IMR-90 (cell line): Measurements from ENCODE around the gene TMEM19. TPM values are rescaled to one million over a fixed set of nuclear protein-coding genes. Genes with fewer than 3 reads are reported as not detected.

Experiments
- ATAC-seq: fragments of 200-7000 bp; cut with Tn5 transposase; 2 replicates; pipeline ENCODE4 v1.9.1; 2020; ENCODE audit warnings: low read depth, mild to moderate bottlenecking, moderate library complexity
- BruUV-seq: library from RNA; stranded (reverse); fragments of 400-500 nt; replicated peaks from 2 replicates; lab custom pipeline; 2021; lab: Mats Ljungman, UMichigan
- CTCF ChIA-PET: fragments of 300-600 bp; formaldehyde crosslinking; extraction: SDS; loops from one replicate; lab custom pipeline; 2021; ENCODE audit warnings: antibody characterized with exemption; lab: Yijun Ruan, JAX
- POLR2A ChIA-PET: fragments of 300-600 bp; sonication (Branson Sonifier 250); formaldehyde crosslinking; loops from one replicate; lab custom pipeline; 2022; ENCODE audit warnings: antibody characterized with exemption; ENCODE audit not compliant: unreplicated experiment; lab: Charles Lee
- DNase-seq: peaks from one replicate; pipeline ENCODE4 v3.0.0; 2013
- H2AFZ ChIP-seq: replicated peaks from 2 replicates; pipeline ENCODE3; 2013; ENCODE audit warnings: low read length, mild to moderate bottlenecking; ENCODE audit not compliant: poor library complexity
- H2AK5ac ChIP-seq: 2 replicates; pipeline ENCODE4 v1.6.1; 2013; ENCODE audit warnings: low read depth, low read length, inconsistent platforms
- H2AK9ac ChIP-seq: replicated peaks from 2 replicates; pipeline ENCODE3; 2013; ENCODE audit warnings: mild to moderate bottlenecking, low read depth, low read length, moderate library complexity; ENCODE audit not compliant: poor library complexity
- H2BK120ac ChIP-seq: 2 replicates; pipeline ENCODE4 v1.6.1; 2013; ENCODE audit warnings: low read depth, low read length, inconsistent platforms
- H2BK15ac ChIP-seq: 3 replicates; pipeline ENCODE4 v1.6.1; 2013; ENCODE audit warnings: low read depth, low read length, inconsistent platforms
- H2BK20ac ChIP-seq: 2 replicates; pipeline ENCODE4 v1.6.1; 2013; ENCODE audit warnings: low read depth, mild to moderate bottlenecking, inconsistent platforms, low read length, moderate library complexity
- H2BK5ac ChIP-seq: 2 replicates; pipeline ENCODE4 v1.6.1; 2013; ENCODE audit warnings: mild to moderate bottlenecking, low read depth, low read length, inconsistent platforms; ENCODE audit not compliant: poor library complexity, severe bottlenecking
- H3K14ac ChIP-seq: replicated peaks from 2 replicates; pipeline ENCODE4 v1.6.1; 2013; ENCODE audit warnings: low read depth, low read length, inconsistent platforms
- H3K18ac ChIP-seq: 2 replicates; pipeline ENCODE4 v1.6.1; 2013; ENCODE audit warnings: low read depth, low read length, control low read depth
- H3K23ac ChIP-seq: 2 replicates; pipeline ENCODE4 v1.6.1; 2013; ENCODE audit warnings: low read depth, low read length, inconsistent platforms
- H3K27ac ChIP-seq: 2 replicates; pipeline ENCODE4 v1.5.1; 2013; ENCODE audit warnings: mild to moderate bottlenecking, control low read depth, low read length; ENCODE audit not compliant: insufficient read depth
- H3K27me3 ChIP-seq: 2 replicates; pipeline ENCODE4 v1.6.1; 2013; ENCODE audit warnings: low read length; ENCODE audit not compliant: control insufficient read depth, insufficient read depth
- H3K36me3 ChIP-seq: 2 replicates; pipeline ENCODE4 v1.6.1; 2013; ENCODE audit warnings: low read length, mixed read lengths; ENCODE audit not compliant: control insufficient read depth, insufficient read depth
- H3K4ac ChIP-seq: 2 replicates; pipeline ENCODE4 v1.6.1; 2013; ENCODE audit warnings: low read depth, low read length, inconsistent platforms
- H3K4me1 ChIP-seq: 2 replicates; pipeline ENCODE4 v1.6.1; 2013; ENCODE audit warnings: low read length, mixed read lengths; ENCODE audit not compliant: control insufficient read depth, insufficient read depth
- H3K4me2 ChIP-seq: 2 replicates; pipeline ENCODE4 v1.6.1; 2013; ENCODE audit warnings: low read depth, mild to moderate bottlenecking, control low read depth, low read length, moderate library complexity
- H3K4me3 ChIP-seq: 2 replicates; pipeline ENCODE4 v1.5.1; 2013; ENCODE audit warnings: low read depth, mild to moderate bottlenecking, control low read depth, low read length, moderate library complexity; ENCODE audit not compliant: insufficient read depth
- H3K56ac ChIP-seq: 2 replicates; pipeline ENCODE4 v1.6.1; 2013; ENCODE audit warnings: low read length, inconsistent platforms; ENCODE audit not compliant: insufficient read depth; ENCODE audit errors: extremely low read depth
- H3K79me1 ChIP-seq, 2 experiments: 2 replicates each; pipeline ENCODE4 v1.6.1; 2013; ENCODE audit warnings: low read length in 2 of 2, inconsistent platforms in 1 of 2, low read depth in 1 of 2
- H3K9ac ChIP-seq: 2 replicates; pipeline ENCODE4 v1.6.1; 2013; ENCODE audit warnings: low read depth, low read length, control low read depth
- H3K9me1 ChIP-seq: 2 replicates; pipeline ENCODE4 v1.6.1; 2013; ENCODE audit warnings: low read length, inconsistent platforms; ENCODE audit not compliant: insufficient read depth
- H3K9me3 ChIP-seq: 2 replicates; pipeline ENCODE4 v1.6.1; 2013; ENCODE audit warnings: low read length; ENCODE audit not compliant: control insufficient read depth, insufficient read depth
- H4K20me1 ChIP-seq: 2 replicates; pipeline ENCODE4 v1.6.1; 2013; ENCODE audit warnings: low read length, inconsistent platforms; ENCODE audit not compliant: insufficient read depth
- H4K5ac ChIP-seq: 2 replicates; pipeline ENCODE4 v1.6.1; 2013; ENCODE audit warnings: mild to moderate bottlenecking, low read depth, low read length, control low read depth
- H4K8ac ChIP-seq, 2 experiments: 2 replicates each; pipeline ENCODE4 v1.6.1; 2013; ENCODE audit warnings: low read depth in 2 of 2, low read length in 2 of 2, control low read depth in 1 of 2, inconsistent platforms in 1 of 2
- H4K91ac ChIP-seq: 2 replicates; pipeline ENCODE4 v1.6.1; 2013; ENCODE audit warnings: low read depth, low read length, inconsistent platforms; ENCODE audit not compliant: insufficient read depth
- BHLHE40 ChIP-seq: fragments of 150-350 bp; IDR thresholded peaks from 2 replicates; pipeline ENCODE4 v1.6.1; 2016; ENCODE audit warnings: mild to moderate bottlenecking, low read depth, low read length
- CEBPB ChIP-seq: IDR thresholded peaks from 2 replicates; pipeline ENCODE4 v1.6.1; 2012; ENCODE audit warnings: low read depth, low read length, improper control_type of control experiment
- CHD1 ChIP-seq: IDR thresholded peaks from 2 replicates; pipeline ENCODE4 v1.6.1; 2012; ENCODE audit warnings: low read depth, low read length, improper control_type of control experiment
- FOS ChIP-seq: fragments of 150-350 bp; IDR thresholded peaks from 2 replicates; pipeline ENCODE4 v1.6.1; 2016; ENCODE audit warnings: low read depth, low read length
- MAFK ChIP-seq: IDR thresholded peaks from 2 replicates; pipeline ENCODE4 v1.6.1; 2012; ENCODE audit warnings: low read depth, low read length, improper control_type of control experiment
- MAZ ChIP-seq: IDR thresholded peaks from 2 replicates; pipeline ENCODE4 v1.6.1; 2012; ENCODE audit warnings: low read depth, mild to moderate bottlenecking, low read length, improper control_type of control experiment, moderate library complexity, borderline replicate concordance
- NFE2L2 ChIP-seq: fragments of 150-350 bp; IDR thresholded peaks from 2 replicates; pipeline ENCODE4 v1.6.1; 2016; ENCODE audit warnings: low read depth, mild to moderate bottlenecking, low read length
- SMC3 ChIP-seq: fragments of 150-350 bp; IDR thresholded peaks from 2 replicates; pipeline ENCODE4 v1.6.1; 2016; ENCODE audit warnings: low read depth, mild to moderate bottlenecking, antibody characterized with exemption, low read length, moderate library complexity
- USF2 ChIP-seq: fragments of 150-350 bp; IDR thresholded peaks from 2 replicates; pipeline ENCODE4 v1.6.1; 2017; ENCODE audit warnings: mild to moderate bottlenecking, antibody characterized with exemption, low read length, low read depth
- WGBS, 2 experiments: methylation state at CpG; one replicate each; pipeline versions ENCODE4 v1.1.5 to v1.1.7; 2013; ENCODE audit warnings: missing lambda C conversion rate in 2 of 2; ENCODE audit not compliant: insufficient read length in 1 of 2; ENCODE audit errors: extremely low coverage in 2 of 2; 5-methylcytosine and 5-hydroxymethylcytosine counted together
- dilution Hi-C: fragments of 300-500 bp; cut with HindIII; formaldehyde crosslinking; loops from one replicate; pipeline ENCODE4 v1.14.3; 2018; ENCODE audit warnings: low sequenced_read_pairs; ENCODE audit not compliant: unreplicated experiment
- in situ Hi-C: fragments of 300-500 bp; cut with MboI; formaldehyde crosslinking; loops from 3 replicates; pipeline ENCODE4 v1.14.3; 2019; ENCODE audit warnings: low sequenced_read_pairs, inconsistent platforms, mixed read lengths
- intact Hi-C: fragments of 100-400 bp; cut with micrococcal nuclease; formaldehyde crosslinking; loops from 2 replicates; pipeline ENCODE4 v1.10.0; 2022
- polyA plus RNA-seq, 3 experiments: library from polyadenylated mRNA; depleted of rRNA; stranded (reverse); fragments of >200 nt; gene quantifications; 2 replicates each; pipeline ENCODE4 v1.2.3, GENCODE V29; 2012; ENCODE audit warnings: low replicate concordance in 1 of 3
- total RNA-seq: library from RNA; depleted of rRNA; stranded (reverse); fragments of >200 nt; gene quantifications from 2 replicates; pipeline ENCODE4 v1.2.3, GENCODE V29; 2012

TMEM19 gene
- total and polyA plus RNA-seq, 2 of the 4 experiments (the other 2 are of a cell fraction), result 8.9 to 28.7 TPM

DNA sequence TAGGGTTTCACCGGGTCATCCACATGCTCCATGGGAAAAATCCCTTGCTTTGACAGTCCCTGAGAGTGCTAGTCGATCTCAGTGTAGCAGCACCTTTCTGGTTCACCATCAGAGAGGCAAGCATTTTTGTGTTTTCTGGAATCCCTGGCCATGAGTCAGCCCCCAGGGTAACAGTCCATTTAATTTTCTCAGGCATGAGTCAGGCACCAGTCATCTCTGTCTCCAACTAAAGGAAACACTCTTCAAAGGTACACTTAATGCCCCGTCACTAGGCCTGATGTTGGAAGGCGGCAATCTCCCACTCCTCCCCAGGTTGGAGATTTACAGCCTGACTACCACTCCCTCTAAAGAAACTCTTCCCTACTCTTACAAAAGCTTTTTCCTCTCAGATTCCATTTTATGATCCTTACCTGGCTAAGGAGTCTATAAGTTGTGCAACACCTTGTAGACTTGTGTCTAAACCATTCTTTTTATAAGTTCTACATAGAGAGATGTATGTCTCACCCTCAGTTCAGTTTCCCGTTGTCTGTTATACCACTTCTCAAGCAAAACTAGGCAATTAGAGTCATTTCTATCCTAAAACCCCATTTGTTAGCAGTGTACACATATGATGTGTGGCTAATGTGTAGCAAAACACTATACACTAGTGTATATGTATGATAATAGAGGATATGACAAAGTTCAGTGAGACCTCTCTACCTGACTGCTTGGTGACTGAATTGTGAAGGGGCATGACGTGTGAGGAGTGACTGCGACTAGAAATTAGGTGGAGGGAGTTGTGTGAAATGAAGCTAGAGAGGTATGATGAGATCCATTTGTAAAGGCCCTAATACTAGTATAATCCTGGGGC is 24.6 kb downstream of the TMEM19 start:
- H3K9me3 ChIP-seq, result no peaks in the 10 kb centered on the region
- H3K27ac ChIP-seq, result no peak overlapping the region
- ChIA-PET POLR2A (no interaction called here), CTCF (no interaction called here)
- intact Hi-C loops, result no loop called here
- no peak overlapping the region for H2AFZ ChIP-seq
- peak overlapping the region; percentile 63 for H3K4ac ChIP-seq
- H2BK20ac ChIP-seq, result peak overlapping the region; percentile 90
- H4K20me1 ChIP-seq, result no peaks in the 10 kb centered on the region
- H4K91ac ChIP-seq, result peak overlapping the region; percentile 44; the same call in 1 of the 2 replicates
- peaks cover 2% of the 10 kb centered on the region; the same call in 1 of the 2 replicates for H3K4me1 ChIP-seq
- no TSS peak for BruUV-seq
- peak overlapping the region; percentile 38 for H2BK5ac ChIP-seq
- 0 out of 2 replicates have a peak overlapping the region, but pooled peaks have one; percentile 1 for H3K23ac ChIP-seq
- WGBS, 2 experiments, result 39% methylated on average over 4 of the region's 7 CpGs; no CpG with 5 or more reads in 1 of the 2 experiments
- H4K5ac ChIP-seq, result no peak overlapping the region
- H3K4me3 ChIP-seq, result no peak overlapping the region
- H2AK9ac ChIP-seq, result no peak overlapping the region
- H3K56ac ChIP-seq, result no peak overlapping the region
- H3K27me3 ChIP-seq, result no peaks in the 10 kb centered on the region
- dilution Hi-C loops, result loop anchor here (25.0 kb wide), 1 partner anchor 298 kb away; no protein-coding TSS in a partner anchor
- peak overlapping the region; percentile 72 for H2BK120ac ChIP-seq
- H3K36me3 ChIP-seq, result no peaks in the 10 kb centered on the region
- H4K8ac ChIP-seq, result peak overlapping the region in 1 of 2 experiments; percentile 31; a peak in 2 of 4 replicates
- no peak overlapping the region; the same call in 1 of the 2 replicates for H3K18ac ChIP-seq
- TF ChIP-seq MAFK (no peak), NFE2L2 (0 out of 2 replicates have a peak, but pooled peaks have one; percentile 36), USF2 (no peak), FOS (peak; percentile 95), SMC3 (no peak), MAZ (peak; percentile 33; the same call in 1 of the 2 replicates), BHLHE40 (no peak), CHD1 (0 out of 2 replicates have a peak, but pooled peaks have one; percentile 62), CEBPB (peak; percentile 83)
- peaks cover 5% of the 10 kb centered on the region; the same call in 1 of the 2 replicates for H3K9me1 ChIP-seq
- DNase-seq (peak; percentile 91), ATAC-seq (peak; percentile 97)
- no peaks in the 10 kb centered on the region; a peak in 1 of 4 replicates for H3K79me1 ChIP-seq
- peak overlapping the region; percentile 33 for H3K14ac ChIP-seq
- in situ Hi-C loops, result no loop called here
- H3K9ac ChIP-seq, result no peak overlapping the region
- peak overlapping the region; percentile 71 for H2AK5ac ChIP-seq
- H3K4me2 ChIP-seq, result peak overlapping the region; percentile 8; the same call in 1 of the 2 replicates
- peak overlapping the region; percentile 51; the same call in 1 of the 3 replicates for H2BK15ac ChIP-seq
